Stimulated activated CD4-positive, alpha-beta T cell treated with anti-CD3 and anti-CD28 coated beads, Interleukin-15, amount 100 ng/mL, for 48 hours (primary cell): ENCODE measurements around the gene C11orf97.
"Not testable (repeated sequence)": the region's sequence is repeated elsewhere in the genome, so short reads cannot be mapped to it uniquely, and the experiment has no call there.

Experiments used
- DNase-seq, 2 donors: peaks; one replicate each; pipeline ENCODE4 v3.0.0-alpha.2; 2020; ENCODE audit warnings: low read depth in 2 of 2

C11orf97 gene

GRCh38 chr11:94557992-94558391 lies 45.7 kb downstream of the C11orf97 start:
- no peak for DNase-seq

DNA sequence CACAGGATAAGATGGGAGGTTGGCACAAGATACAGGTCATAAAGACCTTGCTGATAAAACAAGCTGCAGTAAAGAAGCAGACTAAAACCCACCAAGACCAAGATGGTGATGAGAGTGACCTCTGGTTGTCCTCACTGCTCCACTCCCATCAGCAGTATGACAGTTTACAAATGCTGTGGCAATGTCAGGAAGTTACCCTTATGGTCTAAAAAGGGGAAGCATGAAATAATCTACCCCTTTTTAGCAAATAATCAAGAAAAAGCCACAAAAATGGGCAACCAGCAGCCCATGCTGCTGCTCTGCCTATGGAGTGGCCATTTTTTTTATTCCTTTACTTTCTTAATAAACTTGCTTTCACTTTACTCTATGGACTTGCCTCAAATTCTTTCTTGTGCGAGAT lies 46.2 kb downstream of the C11orf97 start:
- no peak for DNase-seq

DNA sequence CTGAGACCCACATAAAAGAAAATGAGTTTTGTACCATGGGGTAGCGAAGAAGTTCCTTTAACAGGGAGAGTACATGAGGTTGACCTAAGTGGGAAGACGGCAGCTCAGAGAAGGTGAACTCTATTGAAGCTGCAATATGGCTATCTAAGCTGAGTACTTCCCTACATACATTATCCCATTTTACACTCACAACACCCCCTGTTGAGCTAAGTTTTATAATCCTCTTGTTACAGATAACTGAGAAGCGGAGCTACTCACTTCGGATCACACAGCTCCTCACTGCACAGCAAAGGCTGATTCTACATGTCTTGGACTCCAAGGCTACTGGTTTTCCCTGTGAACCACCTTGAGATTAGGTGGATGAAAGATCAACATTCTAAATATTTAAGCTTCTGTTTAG lies 46.7 kb downstream of the C11orf97 start:
- DNase-seq: no peak

DNA sequence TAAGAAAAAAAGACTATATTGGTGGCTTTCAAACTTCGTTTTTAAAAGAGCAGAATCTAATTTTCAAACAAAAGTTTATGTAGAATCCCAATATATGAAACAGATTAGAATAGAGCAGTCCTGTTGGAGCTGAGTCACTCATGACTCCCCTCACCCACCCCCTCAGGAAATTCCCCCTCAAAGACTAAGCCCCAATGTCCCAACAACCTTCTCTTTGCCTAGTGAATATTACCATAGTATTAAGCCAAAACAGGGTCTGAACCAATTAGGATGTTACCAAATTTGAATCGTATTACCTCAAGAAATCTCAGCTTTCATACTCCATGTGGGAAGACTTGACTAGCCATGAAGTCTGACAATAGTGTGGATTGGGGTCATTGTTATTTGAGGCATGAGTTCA lies 47.1 kb downstream of the C11orf97 start:
- DNase-seq: no peak

GRCh38 chr11:94560834-94561233 lies 48.6 kb downstream of the C11orf97 start:
- no peak for DNase-seq

- no peak for DNase-seq
Measured at GRCh38 chr11:94563176-94563847, 51.1 kb downstream of the C11orf97 start.

- DNase-seq: no peak
Measured at GRCh38 chr11:94563848-94564467, 51.7 kb downstream of the C11orf97 start.

DNA sequence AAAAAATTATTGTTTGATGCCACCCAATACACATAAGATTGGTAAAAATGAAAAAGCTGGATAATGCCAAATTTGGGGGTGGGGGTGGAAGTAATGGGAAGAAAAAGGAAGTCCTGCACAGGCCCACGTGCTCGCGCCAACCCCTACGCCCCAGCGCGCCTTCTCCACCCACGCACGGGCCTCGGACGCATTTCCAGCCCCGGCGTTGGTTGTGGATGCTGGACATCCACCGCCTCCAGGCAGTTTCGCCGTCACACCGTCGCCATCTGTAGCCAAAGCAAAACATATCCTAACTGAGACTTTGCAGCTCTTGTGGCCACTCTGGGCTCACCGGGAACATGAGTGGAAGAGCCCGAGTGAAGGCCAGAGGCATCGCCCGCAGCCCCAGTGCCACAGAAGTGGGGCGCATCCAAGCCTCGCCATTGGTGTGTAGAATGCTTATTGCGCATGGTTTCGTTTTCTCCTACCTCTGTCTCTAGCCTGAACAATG lies 55.0 kb downstream of the C11orf97 start, which contains the start of gene PIWIL4:
Gene PIWIL4 (plus strand): TSS at position 188 of the 490 bp plus-strand sequence. CDS start 151 bp downstream, at position 339.
- no peak for DNase-seq

DNA sequence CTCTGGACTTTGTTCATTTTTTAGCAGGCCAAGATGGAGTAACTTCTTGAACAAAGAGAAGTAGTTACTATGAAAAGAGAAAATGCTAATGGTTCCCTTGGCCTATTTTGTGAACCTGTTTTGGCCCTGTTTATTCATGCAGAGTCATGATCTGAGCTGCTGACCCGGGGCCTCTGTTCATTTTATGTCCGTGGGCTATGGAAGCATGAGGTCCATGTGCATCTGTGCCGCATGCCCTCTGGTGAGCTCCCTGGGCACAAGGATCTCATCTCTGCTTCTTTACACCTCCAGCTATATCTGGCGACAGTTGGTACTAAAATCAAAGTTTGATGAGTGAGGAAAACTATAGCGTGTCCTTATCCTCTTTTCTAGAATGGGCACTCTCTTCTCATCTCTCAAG lies 55.9 kb downstream of the C11orf97 start:
- no peak for DNase-seq

- no peak for DNase-seq
Measured at GRCh38 chr11:94568717-94569116, 56.5 kb downstream of the C11orf97 start.

DNA sequence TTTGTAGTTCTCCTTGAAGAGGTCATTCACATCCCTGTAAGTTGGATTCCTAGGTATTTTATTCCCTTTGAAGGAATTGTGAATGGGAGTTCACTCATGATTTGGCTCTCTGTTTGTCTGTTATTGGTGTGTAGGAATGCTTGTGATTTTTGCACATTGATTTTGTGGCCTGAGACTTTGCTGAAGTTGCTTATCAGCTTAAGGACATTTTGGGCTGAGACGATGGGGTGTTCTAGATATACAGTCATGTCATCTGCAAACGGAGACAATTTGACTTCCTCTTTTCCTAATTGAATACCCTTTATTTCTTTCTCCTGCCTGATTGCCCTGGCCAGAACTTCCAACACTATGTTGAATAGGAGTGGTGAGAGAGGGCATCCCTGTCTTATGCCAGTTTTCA lies 60.7 kb downstream of the C11orf97 start:
- DNase-seq: not testable (repeated sequence)

DNA sequence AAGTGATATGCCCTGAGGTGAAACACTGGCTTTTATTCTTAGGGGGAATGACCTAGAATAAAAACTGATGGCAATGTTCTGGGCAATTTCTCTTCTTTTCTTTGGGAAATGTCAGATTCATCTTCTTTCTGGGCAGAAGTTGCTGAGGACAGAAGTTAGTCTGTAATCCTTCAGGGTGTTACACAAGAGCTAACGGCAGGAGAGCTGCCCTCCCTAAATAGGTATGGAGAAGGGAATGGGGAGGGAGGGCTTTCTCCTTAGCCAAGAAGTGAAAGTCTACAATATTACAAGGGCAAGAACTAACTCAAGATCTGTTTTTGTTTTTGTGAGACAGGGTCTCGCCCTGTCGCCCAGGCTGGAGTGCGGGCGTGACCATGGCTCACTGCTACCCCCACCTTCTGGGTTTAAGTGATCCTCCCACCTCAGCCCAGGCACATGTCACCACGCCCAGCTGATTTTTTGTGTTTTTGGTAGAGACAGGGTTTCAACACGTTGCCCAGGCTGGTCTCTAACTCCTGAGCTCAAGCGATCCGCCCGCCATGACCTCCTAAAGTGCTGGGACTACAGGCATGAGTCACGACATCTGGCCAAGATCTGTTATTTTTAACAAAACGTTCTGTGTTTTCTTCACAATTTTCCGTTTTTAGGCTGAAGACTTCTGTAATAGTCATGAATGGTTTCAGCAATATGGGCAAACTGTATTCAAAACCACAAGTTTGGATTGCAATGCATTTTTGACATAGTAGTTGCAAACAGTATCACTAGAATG lies 62.1 kb downstream of the C11orf97 start:
- DNase-seq: no peak

- DNase-seq: no peak
Measured at GRCh38 chr11:94576306-94576705, 64.0 kb downstream of the C11orf97 start.

DNA sequence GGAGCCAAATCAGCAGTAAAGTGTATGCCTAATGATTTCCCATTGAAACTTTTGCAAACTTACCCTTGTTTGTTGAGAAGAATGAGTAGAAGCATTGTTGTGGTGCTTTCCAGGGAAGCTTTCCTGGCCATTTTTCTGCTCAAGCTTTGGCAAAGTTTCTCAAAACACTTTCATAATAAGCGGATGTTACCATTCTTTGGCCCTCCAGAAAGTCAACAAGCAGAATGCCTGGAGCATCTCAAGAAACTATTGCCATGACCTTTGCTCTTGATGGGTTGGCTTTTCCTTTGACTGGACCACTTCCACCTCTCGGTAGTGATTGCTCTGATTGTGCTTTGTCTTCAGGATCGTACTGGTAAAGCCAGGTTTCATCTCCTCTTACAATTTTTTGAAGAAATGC lies 65.6 kb downstream of the C11orf97 start:
- no peak for DNase-seq
